ENCODE measurements around the gene LYPD3. TPM values are rescaled to one million over a fixed set of nuclear protein-coding genes. Genes with fewer than 3 reads are reported as not detected.

The LYPD3 gene
- polyA plus RNA-seq, 1 of the 3 experiments (the other 2 are of a cell fraction), result 4.2 TPM

GRCh38 chr19:43501661-43502418, 36.4 kb upstream of the LYPD3 start:
- TF ChIP-seq, protein P1, sequence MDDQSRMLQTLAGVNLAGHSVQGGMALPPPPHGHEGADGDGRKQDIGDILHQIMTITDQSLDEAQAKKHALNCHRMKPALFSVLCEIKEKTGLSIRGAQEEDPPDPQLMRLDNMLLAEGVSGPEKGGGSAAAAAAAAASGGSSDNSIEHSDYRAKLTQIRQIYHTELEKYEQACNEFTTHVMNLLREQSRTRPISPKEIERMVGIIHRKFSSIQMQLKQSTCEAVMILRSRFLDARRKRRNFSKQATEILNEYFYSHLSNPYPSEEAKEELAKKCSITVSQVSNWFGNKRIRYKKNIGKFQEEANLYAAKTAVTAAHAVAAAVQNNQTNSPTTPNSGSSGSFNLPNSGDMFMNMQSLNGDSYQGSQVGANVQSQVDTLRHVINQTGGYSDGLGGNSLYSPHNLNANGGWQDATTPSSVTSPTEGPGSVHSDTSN (IDR thresholded peaks at IDR 0.05), result no peak
- no peak for TF ChIP-seq MAX (IDR thresholded peaks at IDR 0.05; ENCODE audit: low read depth)
- no peak for TF ChIP-seq POLR2AphosphoS5 (IDR thresholded peaks at IDR 0.05; ENCODE audit: low read depth, low read length)
- no peak for TF ChIP-seq GABPA (IDR thresholded peaks at IDR 0.05; ENCODE audit: low read depth)
- TF ChIP-seq, protein P2, sequence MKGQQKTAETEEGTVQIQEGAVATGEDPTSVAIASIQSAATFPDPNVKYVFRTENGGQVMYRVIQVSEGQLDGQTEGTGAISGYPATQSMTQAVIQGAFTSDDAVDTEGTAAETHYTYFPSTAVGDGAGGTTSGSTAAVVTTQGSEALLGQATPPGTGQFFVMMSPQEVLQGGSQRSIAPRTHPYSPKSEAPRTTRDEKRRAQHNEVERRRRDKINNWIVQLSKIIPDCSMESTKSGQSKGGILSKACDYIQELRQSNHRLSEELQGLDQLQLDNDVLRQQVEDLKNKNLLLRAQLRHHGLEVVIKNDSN (IDR thresholded peaks at IDR 0.05; ENCODE audit: borderline replicate concordance, low read depth), result no peak
- TF ChIP-seq YY1 (IDR thresholded peaks at IDR 0.05; ENCODE audit: low read depth), result no peak
- no peak for TF ChIP-seq NRF1 (IDR thresholded peaks at IDR 0.05; ENCODE audit: low read depth, low read length)
- no peak for TF ChIP-seq SIN3A (IDR thresholded peaks at IDR 0.05; ENCODE audit: borderline replicate concordance, low read depth, low read length)
- no peak for TF ChIP-seq CHD2 (IDR thresholded peaks at IDR 0.05; ENCODE audit: low read length, partially characterized antibody)
- H3K4me1 ChIP-seq (ENCODE audit: control insufficient read depth in 1 of 2, insufficient read depth in 2 of 2, low read depth in 1 of 2, low read length in 1 of 2), result peaks cover 3 to 4% of the 10 kb centered on the region in 2 experiments; a peak in 1 of 4 replicates
- no peaks in the 10 kb centered on the region for H3K79me2 ChIP-seq (ENCODE audit: insufficient read depth)
- H3K9me3 ChIP-seq, result no peaks in the 10 kb centered on the region
- no peak overlapping the region for H3K9ac ChIP-seq
- H3K27me3 ChIP-seq (ENCODE audit: insufficient read depth), result no peaks in the 10 kb centered on the region
- H3K36me3 ChIP-seq (replicated peaks in 1 of 2; ENCODE audit: control insufficient read depth in 1 of 2, insufficient read depth in 2 of 2, low read length in 1 of 2), result no peaks in the 10 kb centered on the region
- CTCF ChIA-PET, result interaction anchor here (0.6 to 1.7 kb wide), 2 partner anchors 18 to 54 kb away, joined by 4 read pairs; no protein-coding TSS in a partner anchor
- WGBS (ENCODE audit: low lambda C conversion rate), result 95% methylated on average over 29 of the region's 43 CpGs
- POLR2A ChIA-PET, result no interaction called here
- H3K4me3 ChIP-seq (ENCODE audit: low read depth in 2 of 2, low read length in 1 of 2), result no peak overlapping the region
- no peak overlapping the region for H2AFZ ChIP-seq (ENCODE audit: low read depth)
- no peak for DNase-seq
- no peaks in the 10 kb centered on the region for H4K20me1 ChIP-seq (ENCODE audit: insufficient read depth)
- no peak overlapping the region for H3K27ac ChIP-seq (ENCODE audit: low read depth in 2 of 2, low read length in 1 of 2)
- no peaks in the 10 kb centered on the region for H3K9me2 ChIP-seq
- no peak overlapping the region for H3K4me2 ChIP-seq
- peaks cover 10% of the 10 kb centered on the region for H3F3A ChIP-seq (replicated peaks; ENCODE audit: insufficient read depth)

GRCh38 chr19:43499042-43499441, 33.6 kb upstream of the LYPD3 start:
- H3K9ac ChIP-seq, result no peak overlapping the region
- H3K36me3 ChIP-seq (replicated peaks in 1 of 2; ENCODE audit: control insufficient read depth in 1 of 2, insufficient read depth in 2 of 2, low read length in 1 of 2), result peaks cover 0 to 4% of the 10 kb centered on the region in 2 experiments
- no peaks in the 10 kb centered on the region for H3F3A ChIP-seq (replicated peaks; ENCODE audit: insufficient read depth)
- TF ChIP-seq, protein P3, sequence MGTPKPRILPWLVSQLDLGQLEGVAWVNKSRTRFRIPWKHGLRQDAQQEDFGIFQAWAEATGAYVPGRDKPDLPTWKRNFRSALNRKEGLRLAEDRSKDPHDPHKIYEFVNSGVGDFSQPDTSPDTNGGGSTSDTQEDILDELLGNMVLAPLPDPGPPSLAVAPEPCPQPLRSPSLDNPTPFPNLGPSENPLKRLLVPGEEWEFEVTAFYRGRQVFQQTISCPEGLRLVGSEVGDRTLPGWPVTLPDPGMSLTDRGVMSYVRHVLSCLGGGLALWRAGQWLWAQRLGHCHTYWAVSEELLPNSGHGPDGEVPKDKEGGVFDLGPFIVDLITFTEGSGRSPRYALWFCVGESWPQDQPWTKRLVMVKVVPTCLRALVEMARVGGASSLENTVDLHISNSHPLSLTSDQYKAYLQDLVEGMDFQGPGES (IDR thresholded peaks at IDR 0.05; ENCODE audit: low read depth, low read length), result no peak
- TF ChIP-seq, protein P4, sequence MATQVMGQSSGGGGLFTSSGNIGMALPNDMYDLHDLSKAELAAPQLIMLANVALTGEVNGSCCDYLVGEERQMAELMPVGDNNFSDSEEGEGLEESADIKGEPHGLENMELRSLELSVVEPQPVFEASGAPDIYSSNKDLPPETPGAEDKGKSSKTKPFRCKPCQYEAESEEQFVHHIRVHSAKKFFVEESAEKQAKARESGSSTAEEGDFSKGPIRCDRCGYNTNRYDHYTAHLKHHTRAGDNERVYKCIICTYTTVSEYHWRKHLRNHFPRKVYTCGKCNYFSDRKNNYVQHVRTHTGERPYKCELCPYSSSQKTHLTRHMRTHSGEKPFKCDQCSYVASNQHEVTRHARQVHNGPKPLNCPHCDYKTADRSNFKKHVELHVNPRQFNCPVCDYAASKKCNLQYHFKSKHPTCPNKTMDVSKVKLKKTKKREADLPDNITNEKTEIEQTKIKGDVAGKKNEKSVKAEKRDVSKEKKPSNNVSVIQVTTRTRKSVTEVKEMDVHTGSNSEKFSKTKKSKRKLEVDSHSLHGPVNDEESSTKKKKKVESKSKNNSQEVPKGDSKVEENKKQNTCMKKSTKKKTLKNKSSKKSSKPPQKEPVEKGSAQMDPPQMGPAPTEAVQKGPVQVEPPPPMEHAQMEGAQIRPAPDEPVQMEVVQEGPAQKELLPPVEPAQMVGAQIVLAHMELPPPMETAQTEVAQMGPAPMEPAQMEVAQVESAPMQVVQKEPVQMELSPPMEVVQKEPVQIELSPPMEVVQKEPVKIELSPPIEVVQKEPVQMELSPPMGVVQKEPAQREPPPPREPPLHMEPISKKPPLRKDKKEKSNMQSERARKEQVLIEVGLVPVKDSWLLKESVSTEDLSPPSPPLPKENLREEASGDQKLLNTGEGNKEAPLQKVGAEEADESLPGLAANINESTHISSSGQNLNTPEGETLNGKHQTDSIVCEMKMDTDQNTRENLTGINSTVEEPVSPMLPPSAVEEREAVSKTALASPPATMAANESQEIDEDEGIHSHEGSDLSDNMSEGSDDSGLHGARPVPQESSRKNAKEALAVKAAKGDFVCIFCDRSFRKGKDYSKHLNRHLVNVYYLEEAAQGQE (IDR thresholded peaks at IDR 0.05; ENCODE audit: low read depth, low read length), result no peak
- TF ChIP-seq, protein P2 (IDR thresholded peaks at IDR 0.05; ENCODE audit: borderline replicate concordance, low read depth), result no peak
- no peaks in the 10 kb centered on the region for H3K79me2 ChIP-seq (ENCODE audit: insufficient read depth)
- H2AFZ ChIP-seq (ENCODE audit: low read depth), result no peak overlapping the region
- WGBS (ENCODE audit: low lambda C conversion rate), result 87% methylated on average over 3 of the region's 3 CpGs
- no peaks in the 10 kb centered on the region for H4K20me1 ChIP-seq (ENCODE audit: insufficient read depth)
- ChIA-PET CTCF (interaction anchor here (1.9 kb wide), 1 partner anchor 52 kb away, joined by 6 read pairs; no protein-coding TSS in a partner anchor), POLR2A (no interaction called here)
- H3K4me1 ChIP-seq (ENCODE audit: control insufficient read depth in 1 of 2, insufficient read depth in 2 of 2, low read depth in 1 of 2, low read length in 1 of 2), result no peaks in the 10 kb centered on the region; a peak in 1 of 4 replicates
- no peaks in the 10 kb centered on the region for H3K9me2 ChIP-seq
- H3K9me3 ChIP-seq, result no peaks in the 10 kb centered on the region
- no peaks in the 10 kb centered on the region for H3K27me3 ChIP-seq (ENCODE audit: insufficient read depth)
- no peak overlapping the region for H3K27ac ChIP-seq (ENCODE audit: low read depth in 2 of 2, low read length in 1 of 2)
- no peak for DNase-seq
- no peak overlapping the region for H3K4me2 ChIP-seq
- no peak overlapping the region for H3K4me3 ChIP-seq (ENCODE audit: low read depth in 2 of 2, low read length in 1 of 2)

All from SK-N-SH (cell line).